HEK293 (cell line): ENCODE results near the gene PTP4A2.

ENCODE experiments used
- CTCF ChIP-seq: fragments of 450-650 bp; formaldehyde crosslinking; IDR thresholded peaks from 2 replicates; pipeline ENCODE4 v1.5.1; 2016; ENCODE audit warnings: missing biosample characterization, missing genetic modification characterization
- MYNN ChIP-seq: fragments of 450-650 bp; formaldehyde crosslinking; IDR thresholded peaks from 2 replicates; pipeline ENCODE4 v1.5.1; 2016; ENCODE audit warnings: missing biosample characterization, missing genetic modification characterization, borderline replicate concordance
- PATZ1 ChIP-seq: fragments of 450-650 bp; formaldehyde crosslinking; IDR thresholded peaks from 2 replicates; pipeline ENCODE4 v1.5.1; 2016; ENCODE audit warnings: missing biosample characterization, missing genetic modification characterization
- YY2 ChIP-seq: fragments of 450-650 bp; formaldehyde crosslinking; IDR thresholded peaks from 2 replicates; pipeline ENCODE4 v1.5.1; 2016; ENCODE audit warnings: missing biosample characterization, missing genetic modification characterization
- ZBTB48 ChIP-seq: fragments of 450-650 bp; formaldehyde crosslinking; IDR thresholded peaks from 2 replicates; pipeline ENCODE4 v1.5.1; 2016; ENCODE audit warnings: missing biosample characterization, missing genetic modification characterization
- ZNF121 ChIP-seq: fragments of 450-650 bp; formaldehyde crosslinking; IDR thresholded peaks from 2 replicates; pipeline ENCODE4 v1.5.1; 2016; ENCODE audit warnings: missing biosample characterization, missing genetic modification characterization
- ZNF157 ChIP-seq: fragments of 450-650 bp; formaldehyde crosslinking; IDR thresholded peaks from 2 replicates; pipeline ENCODE4 v1.5.1; 2016; ENCODE audit warnings: missing biosample characterization, missing genetic modification characterization
- ZNF23 ChIP-seq: fragments of 450-650 bp; formaldehyde crosslinking; IDR thresholded peaks from 2 replicates; pipeline ENCODE4 v1.5.1; 2016; ENCODE audit warnings: missing biosample characterization, missing genetic modification characterization, borderline replicate concordance
- ZNF621 ChIP-seq: fragments of 450-650 bp; formaldehyde crosslinking; IDR thresholded peaks from 2 replicates; pipeline ENCODE4 v1.5.1; 2017; ENCODE audit warnings: missing biosample characterization, missing genetic modification characterization
- ZNF645 ChIP-seq: fragments of 450-650 bp; formaldehyde crosslinking; IDR thresholded peaks from 2 replicates; pipeline ENCODE4; 2016; ENCODE audit warnings: missing biosample characterization, missing genetic modification characterization
- ZNF830 ChIP-seq: fragments of 450-650 bp; IDR thresholded peaks from 2 replicates; pipeline ENCODE4 v1.5.0; 2018; ENCODE audit warnings: missing biosample characterization, missing genetic modification characterization, low read depth, mild to moderate bottlenecking, moderate library complexity

- TF ChIP-seq CTCF (no peak), MYNN (no peak), YY2 (no peak), ZNF23 (tag by site-specific recombination) (no peak), ZNF830 (tag by site-specific recombination) (no peak), PATZ1 (tag by site-specific recombination) (no peak), ZNF121 (tag by site-specific recombination) (no peak), ZBTB48 (tag by site-specific recombination) (no peak), ZNF621 (tag by site-specific recombination) (no peak), ZNF645 (tag by site-specific recombination) (no peak), ZNF157 (tag by site-specific recombination) (no peak)
Measured at GRCh38 chr1:31911994-31912780, 26.0 kb downstream of the PTP4A2 start.
